ENCODE results near the gene DLK2. TPM values are rescaled to one million over a fixed set of nuclear protein-coding genes. Genes with fewer than 3 reads are reported as not detected.
"Not testable (repeated sequence)": the region's sequence is repeated elsewhere in the genome, so short reads cannot be mapped to it uniquely, and the experiment has no call there.

Gene DLK2
- total RNA-seq, 1 donor from 2014 or later = not detected

- no peak overlapping the region for H3K27ac Mint-ChIP-seq
- no peaks in the 10 kb centered on the region for H3K9me3 Mint-ChIP-seq
- TF ChIP-seq EZH2 (IDR thresholded peaks at IDR 0.05) (no peak), EZH2phosphoT487 (IDR thresholded peaks at IDR 0.05) (no peak), CTCF (IDR thresholded peaks at IDR 0.05) (no peak)
- H3K27me3 ChIP-seq = peaks cover 17% of the 10 kb centered on the region
- H3K4me1 Mint-ChIP-seq = no peaks in the 10 kb centered on the region
- H3K36me3 Mint-ChIP-seq = no peaks in the 10 kb centered on the region
- H3K4me2 ChIP-seq = no peak overlapping the region
- no peaks in the 10 kb centered on the region for H3K36me3 ChIP-seq
- H3K27me3 Mint-ChIP-seq (ENCODE audit: insufficient read depth, low read depth) = peaks cover 2% of the 10 kb centered on the region
- H3K79me2 ChIP-seq (ENCODE audit: low read depth) = no peaks in the 10 kb centered on the region
- H3K4me3 ChIP-seq = no peak overlapping the region
- no peak for DNase-seq (ENCODE audit: low spot score)
- no peak overlapping the region for H3K9ac ChIP-seq
- no peaks in the 10 kb centered on the region for H3K4me1 ChIP-seq
- no peak overlapping the region for H3K27ac ChIP-seq
- H3F3A ChIP-seq (ENCODE audit: low read depth) = no peaks in the 10 kb centered on the region
- no peak overlapping the region for H2AFZ ChIP-seq (replicated peaks)
- H3K4me3 Mint-ChIP-seq = no peak overlapping the region
- H4K20me1 ChIP-seq (ENCODE audit: low read depth) = no peaks in the 10 kb centered on the region
- H3K9me3 ChIP-seq (ENCODE audit: low read depth) = no peaks in the 10 kb centered on the region
These were observed 42.3 kb downstream of the DLK2 start for GRCh38 chr6:43413002-43413401.

DNA sequence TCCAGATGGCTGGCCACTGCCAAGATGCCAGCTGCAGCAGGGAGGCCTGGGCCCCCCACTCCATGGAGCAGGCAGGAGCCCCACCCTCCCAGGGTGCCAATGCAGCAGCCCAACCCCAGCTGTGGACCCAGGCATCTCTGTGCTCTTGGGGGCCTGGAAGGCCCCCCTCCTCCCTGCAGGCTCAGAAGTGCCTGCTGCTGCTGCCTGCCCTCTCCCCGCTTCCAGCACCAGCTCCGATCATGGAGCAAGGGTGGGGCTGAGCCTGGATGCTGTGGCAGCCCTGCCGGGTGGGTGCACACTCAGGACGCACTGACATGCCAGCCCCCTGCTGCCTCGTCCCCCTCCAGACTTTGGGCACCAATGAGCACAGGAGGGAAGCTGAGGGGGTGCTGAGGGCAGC lies 42.8 kb downstream of the DLK2 start:
- Histone ChIP-seq H3K27me3 (peaks cover 13% of the 10 kb centered on the region), H3K4me1 (no peaks in the 10 kb centered on the region), H3F3A (ENCODE audit: low read depth) (no peaks in the 10 kb centered on the region), H3K27ac (no peak overlapping the region), H3K9me3 (ENCODE audit: low read depth) (no peaks in the 10 kb centered on the region), H4K20me1 (ENCODE audit: low read depth) (no peaks in the 10 kb centered on the region), H3K79me2 (ENCODE audit: low read depth) (no peaks in the 10 kb centered on the region), H3K4me3 (no peak overlapping the region), H3K9ac (no peak overlapping the region), H2AFZ (replicated peaks) (no peak overlapping the region), H3K4me2 (no peak overlapping the region), H3K36me3 (no peaks in the 10 kb centered on the region)
- Mint-ChIP-seq H3K9me3 (no peaks in the 10 kb centered on the region), H3K27me3 (ENCODE audit: insufficient read depth, low read depth) (peaks cover 3% of the 10 kb centered on the region), H3K4me3 (no peak overlapping the region), H3K27ac (no peak overlapping the region), H3K36me3 (no peaks in the 10 kb centered on the region), H3K4me1 (no peaks in the 10 kb centered on the region)
- DNase-seq (ENCODE audit: low spot score) = no peak
- TF ChIP-seq EZH2 (IDR thresholded peaks at IDR 0.05) (no peak), CTCF (IDR thresholded peaks at IDR 0.05) (no peak), EZH2phosphoT487 (IDR thresholded peaks at IDR 0.05) (no peak)

DNA sequence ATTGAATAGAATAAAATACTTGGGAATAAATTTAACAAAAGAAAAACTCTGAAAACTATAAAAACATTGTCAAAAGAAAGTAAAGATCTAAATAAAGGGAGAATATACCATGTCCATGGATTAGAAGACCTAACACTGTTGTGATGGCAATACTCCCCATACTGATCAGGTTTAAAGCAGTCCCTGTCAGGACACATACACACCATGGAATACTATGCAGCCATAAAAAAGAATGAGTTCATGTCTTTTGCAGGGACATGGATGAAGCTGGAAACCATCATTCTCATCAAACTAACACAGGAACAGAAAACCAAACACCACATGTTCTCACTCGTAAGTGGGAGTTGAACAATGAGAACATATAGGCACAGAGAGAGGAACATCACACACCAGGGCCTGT lies 44.6 kb downstream of the DLK2 start:
- not testable (repeated sequence) for H3K27ac ChIP-seq; H3K4me1 Mint-ChIP-seq; H3K27me3 Mint-ChIP-seq (ENCODE audit: insufficient read depth, low read depth); H3K9me3 Mint-ChIP-seq; H3K9ac ChIP-seq; H3K36me3 ChIP-seq; H3K4me2 ChIP-seq; H2AFZ ChIP-seq (replicated peaks); H3K36me3 Mint-ChIP-seq; H3F3A ChIP-seq (ENCODE audit: low read depth); H3K27ac Mint-ChIP-seq; H3K79me2 ChIP-seq (ENCODE audit: low read depth); H3K4me3 Mint-ChIP-seq; H3K4me1 ChIP-seq; H3K4me3 ChIP-seq; DNase-seq (ENCODE audit: low spot score); H3K9me3 ChIP-seq (ENCODE audit: low read depth); H3K27me3 ChIP-seq; H4K20me1 ChIP-seq (ENCODE audit: low read depth)

DNA sequence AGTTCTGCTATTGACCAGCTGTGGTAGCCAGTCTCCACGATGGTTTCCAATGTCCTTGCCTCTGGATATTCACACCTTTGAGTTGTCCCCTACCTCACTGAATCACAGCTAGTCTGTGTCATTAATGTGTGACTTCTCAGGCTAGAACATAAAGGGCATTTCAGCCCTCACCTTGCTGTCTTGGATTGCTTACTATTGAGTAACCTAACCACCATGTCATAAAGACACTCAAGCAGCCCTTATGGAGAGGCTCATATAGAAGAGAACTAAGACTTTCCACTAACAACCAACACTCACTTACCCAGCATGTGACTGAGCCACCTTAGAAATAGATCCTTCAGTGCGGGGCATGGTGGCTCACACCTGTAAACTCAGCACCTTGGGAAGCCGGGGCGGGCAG lies 47.1 kb downstream of the DLK2 start:
- H3K79me2 ChIP-seq (ENCODE audit: low read depth) = no peaks in the 10 kb centered on the region
- TF ChIP-seq EZH2 (IDR thresholded peaks at IDR 0.05) (no peak), EZH2phosphoT487 (IDR thresholded peaks at IDR 0.05) (no peak), CTCF (IDR thresholded peaks at IDR 0.05) (no peak)
- no peaks in the 10 kb centered on the region for H3K36me3 ChIP-seq
- H3K9me3 ChIP-seq (ENCODE audit: low read depth) = no peaks in the 10 kb centered on the region
- no peaks in the 10 kb centered on the region for H3K36me3 Mint-ChIP-seq
- H4K20me1 ChIP-seq (ENCODE audit: low read depth) = no peaks in the 10 kb centered on the region
- no peaks in the 10 kb centered on the region for H3K4me1 ChIP-seq
- DNase-seq (ENCODE audit: low spot score) = no peak
- H3K27ac Mint-ChIP-seq = no peak overlapping the region
- H3K9me3 Mint-ChIP-seq = no peaks in the 10 kb centered on the region
- H3K27me3 Mint-ChIP-seq (ENCODE audit: insufficient read depth, low read depth) = peaks cover 9% of the 10 kb centered on the region
- no peaks in the 10 kb centered on the region for H3K4me1 Mint-ChIP-seq
- no peak overlapping the region for H3K4me3 Mint-ChIP-seq
- H3K4me2 ChIP-seq = no peak overlapping the region
- no peaks in the 10 kb centered on the region for H3F3A ChIP-seq (ENCODE audit: low read depth)
- H3K27ac ChIP-seq = no peak overlapping the region
- H3K9ac ChIP-seq = no peak overlapping the region
- H2AFZ ChIP-seq (replicated peaks) = no peak overlapping the region
- peaks cover 21% of the 10 kb centered on the region for H3K27me3 ChIP-seq
- H3K4me3 ChIP-seq = no peak overlapping the region
